Stimulated activated CD4-positive, alpha-beta T cell treated with anti-CD3 and anti-CD28 coated beads, Interleukin-1b, Interleukin-23, amount 100 ng/mL, for 4 hours (primary cell): Measurements from ENCODE around the gene ZNF189.
"Not testable (repeated sequence)": the region's sequence is repeated elsewhere in the genome, so short reads cannot be mapped to it uniquely, and the experiment has no call there.

ENCODE experiments used
- DNase-seq, 2 donors: peaks; one replicate each; pipeline ENCODE4 v3.0.0-alpha.2; 2020; ENCODE audit warnings: low read depth in 2 of 2

The ZNF189 gene

DNA sequence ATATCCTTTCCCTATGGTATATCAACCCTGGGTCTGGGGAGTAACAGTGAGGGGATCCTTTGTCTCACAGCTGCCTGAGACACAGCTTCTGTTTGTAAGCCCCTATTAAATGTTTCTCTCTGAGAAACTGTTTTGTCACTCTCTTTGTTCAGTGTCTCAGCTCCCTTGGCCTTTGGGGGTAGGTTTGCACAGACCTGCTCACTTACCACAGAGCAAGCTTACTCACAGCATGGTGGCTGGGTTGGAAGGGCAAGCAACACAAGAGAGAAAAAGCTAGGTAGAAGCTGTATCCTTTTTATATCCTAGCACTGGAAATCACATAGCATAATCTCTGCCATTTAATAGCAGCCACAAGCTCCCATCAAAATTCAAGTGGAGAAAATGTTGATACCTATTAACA lies 18.4 kb upstream of the ZNF189 start:
- no peak for DNase-seq

DNA sequence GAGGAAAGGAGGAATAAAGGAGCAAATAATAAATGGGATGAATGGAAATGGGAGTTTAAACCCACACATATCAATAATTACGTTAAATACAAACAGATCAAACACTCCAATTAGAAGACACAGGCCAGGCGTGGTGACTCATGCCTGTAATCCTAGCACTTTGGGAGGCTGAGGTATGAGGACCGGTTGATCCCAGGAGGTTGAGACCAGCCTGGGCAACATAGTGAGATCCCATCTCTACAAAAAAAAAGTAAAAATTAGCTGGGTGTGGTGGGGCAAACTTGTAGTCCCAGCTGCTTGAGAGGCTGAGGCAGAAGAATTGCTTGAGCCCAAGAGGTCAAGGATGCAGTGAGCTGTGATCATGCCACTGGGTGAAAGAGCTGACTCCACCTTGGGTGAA lies 17.5 kb upstream of the ZNF189 start:
- DNase-seq: no peak

GRCh38 chr9:101381833-101382342 lies 16.8 kb upstream of the ZNF189 start:
- DNase-seq: no peak

DNA sequence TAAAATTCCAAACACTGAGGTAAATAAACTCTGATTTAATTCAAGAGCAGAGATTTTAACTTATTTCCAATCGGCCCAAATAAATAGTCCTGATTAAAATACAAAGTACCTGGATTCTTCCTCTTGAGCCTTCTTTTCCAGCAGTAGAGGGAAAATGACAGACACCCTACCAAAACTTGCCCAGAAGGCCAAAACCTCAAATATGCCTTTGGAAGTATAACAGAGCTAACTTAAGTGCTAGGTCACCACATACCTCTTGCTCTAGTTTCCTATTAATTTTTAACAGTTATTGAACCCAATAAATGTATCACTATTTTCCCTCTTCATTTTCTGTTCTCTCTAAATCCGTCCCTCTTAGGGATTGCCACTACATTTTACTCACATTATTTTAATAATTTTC lies 15.3 kb upstream of the ZNF189 start:
- DNase-seq: no peak

DNA sequence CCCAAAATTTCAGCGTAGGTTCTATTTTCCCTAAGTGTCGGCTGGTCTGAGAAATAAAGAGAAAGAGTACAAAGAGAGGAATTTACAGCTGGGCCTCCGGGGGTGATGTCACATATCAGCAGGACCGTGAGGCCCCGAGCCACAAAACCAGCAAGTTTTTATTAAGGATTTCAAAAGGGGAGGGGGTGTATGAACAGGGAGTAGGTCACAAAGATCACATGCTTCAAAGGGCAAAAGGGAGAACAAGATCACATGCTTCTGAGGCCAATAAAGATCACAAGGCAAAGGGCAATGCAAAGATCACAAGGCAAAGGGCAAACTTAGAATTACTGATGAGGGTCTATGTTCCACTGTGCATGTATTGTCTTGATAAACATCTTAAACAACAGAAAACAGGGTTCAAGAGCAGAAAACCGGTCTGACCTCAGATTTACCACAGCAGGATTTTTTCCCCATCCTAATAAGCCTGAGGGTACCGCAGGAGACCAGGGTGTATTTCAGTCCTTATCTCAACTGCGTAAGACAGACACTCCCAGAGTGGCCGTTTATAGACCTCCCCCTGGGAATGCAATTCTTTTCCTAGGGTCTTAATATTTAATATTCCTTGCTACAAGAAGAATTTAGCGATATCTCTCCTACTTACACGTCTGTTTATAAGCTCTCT lies 13.6 kb upstream of the ZNF189 start, which contains the start of gene BAAT:
Gene BAAT (minus strand): TSS at position 134 of the 664 bp plus-strand sequence. CDS start 13,602 bp downstream, outside the sequence.
- DNase-seq: not testable (repeated sequence)

DNA sequence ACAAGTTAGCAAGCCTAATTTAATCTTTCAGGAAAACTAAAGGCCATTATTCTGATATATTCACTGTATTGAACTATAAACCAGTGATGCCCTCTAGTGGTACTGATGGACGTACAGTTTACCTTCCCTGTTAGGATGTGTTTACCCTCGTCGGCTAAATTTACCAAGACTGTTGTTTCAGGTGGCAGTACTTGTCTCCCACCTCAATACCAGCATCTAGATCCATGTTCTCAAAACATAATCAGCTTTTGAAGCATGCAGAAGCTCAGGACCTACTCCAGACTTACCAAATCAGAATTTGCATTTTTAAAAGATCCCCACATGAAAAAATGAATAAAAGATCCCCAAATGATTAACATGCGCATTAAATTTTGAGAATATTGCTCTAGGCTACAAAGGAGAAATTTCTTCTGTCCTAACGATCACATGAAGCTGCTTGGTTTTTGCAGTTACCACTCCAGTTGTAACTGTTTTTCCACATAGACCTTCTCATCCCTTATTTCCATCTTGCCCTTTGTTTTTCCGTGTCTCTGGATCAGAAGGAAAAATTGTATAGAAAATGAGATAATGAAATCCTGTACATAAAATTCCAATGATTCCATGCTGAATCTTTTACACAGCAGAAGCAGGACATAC lies 10.7 kb upstream of the ZNF189 start:
- no peak for DNase-seq

DNA sequence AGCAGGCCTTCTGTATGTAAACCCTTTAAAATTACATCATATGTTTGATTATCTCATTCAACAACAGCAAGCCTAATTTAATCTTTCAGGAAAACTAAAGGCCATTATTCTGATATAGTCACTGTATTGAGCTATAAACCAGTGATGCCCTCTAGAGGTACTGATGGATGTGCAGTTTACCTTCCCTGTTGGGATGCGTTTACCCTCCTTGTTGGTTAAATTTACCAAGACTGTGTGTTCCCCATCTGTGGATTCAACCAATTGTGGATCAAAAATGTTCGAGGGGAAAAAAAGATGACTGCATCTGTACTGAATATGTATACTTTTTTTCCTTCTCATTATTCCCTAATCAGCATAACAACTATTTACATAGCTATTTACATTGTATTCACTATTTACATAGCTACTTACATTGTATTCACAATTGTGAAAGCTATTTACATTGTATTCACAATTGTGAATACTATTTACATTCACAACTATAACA lies 10.1 kb upstream of the ZNF189 start:
- no peak for DNase-seq

- DNase-seq: no peak
Observed at GRCh38 chr9:101393135-101393534, 5.5 kb upstream of the ZNF189 start.

- DNase-seq: no peak
Observed at GRCh38 chr9:101394687-101395086, 4.0 kb upstream of the ZNF189 start.

GRCh38 chr9:101397746-101398067 lies 944 bp upstream of the ZNF189 start:
- no peak for DNase-seq

DNA sequence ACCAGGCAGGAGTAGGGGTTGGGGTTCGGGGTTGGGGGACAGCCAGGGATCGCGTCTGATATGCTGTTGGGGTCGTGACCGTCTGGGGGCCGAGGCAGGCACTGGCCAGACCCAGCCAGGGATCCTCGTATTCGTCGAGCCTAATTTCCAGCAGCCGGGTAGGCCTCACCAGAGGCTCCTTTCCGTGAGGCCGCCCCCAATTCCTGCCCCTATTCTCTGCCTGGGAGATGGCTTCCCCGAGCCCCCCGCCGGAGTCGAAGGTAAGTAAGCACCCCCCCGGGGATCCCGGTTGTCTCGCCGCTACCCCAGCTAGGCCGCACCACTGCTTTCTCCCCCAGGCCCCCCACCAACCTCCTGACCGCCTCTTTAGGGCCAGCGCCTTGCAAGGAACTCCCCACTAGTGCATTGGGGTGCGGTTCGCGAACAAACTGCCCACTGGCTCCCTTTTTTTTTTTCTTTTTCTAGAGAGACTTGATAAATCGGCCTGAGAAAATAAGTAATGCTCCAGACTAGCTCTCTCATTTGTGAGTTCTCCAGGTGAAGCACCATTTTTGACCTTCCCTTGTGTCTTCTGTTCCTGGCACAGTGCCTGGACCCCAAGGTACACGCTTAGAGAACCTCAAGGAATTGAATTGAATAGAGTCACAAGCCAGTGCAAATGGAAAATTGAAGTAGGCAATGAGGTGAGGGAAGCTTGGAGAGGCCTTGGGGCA lies 435 bp downstream of the ZNF189 start:
- DNase-seq: no peak

DNA sequence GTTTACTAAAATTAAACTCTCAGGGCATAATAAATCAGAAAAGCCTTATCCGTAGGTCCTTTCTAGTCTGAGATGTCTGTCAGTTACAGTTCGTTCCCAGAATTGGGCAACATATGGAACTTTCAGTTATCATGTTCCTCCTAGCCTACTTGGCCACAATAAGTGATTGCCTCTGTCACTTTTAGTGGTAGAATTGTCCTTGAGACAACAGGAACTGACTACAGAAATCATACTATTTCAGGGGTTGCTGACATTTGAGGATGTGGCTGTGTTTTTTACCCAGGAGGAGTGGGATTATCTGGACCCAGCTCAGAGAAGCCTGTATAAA lies 956 bp downstream of the ZNF189 start:
- DNase-seq: no peak

GRCh38 chr9:101400120-101400519 lies 1.5 kb downstream of the ZNF189 start:
- DNase-seq: no peak

GRCh38 chr9:101403516-101404285 lies 5.0 kb downstream of the ZNF189 start:
- no peak for DNase-seq

GRCh38 chr9:101408374-101409078 lies 9.9 kb downstream of the ZNF189 start:
- no peak for DNase-seq

DNA sequence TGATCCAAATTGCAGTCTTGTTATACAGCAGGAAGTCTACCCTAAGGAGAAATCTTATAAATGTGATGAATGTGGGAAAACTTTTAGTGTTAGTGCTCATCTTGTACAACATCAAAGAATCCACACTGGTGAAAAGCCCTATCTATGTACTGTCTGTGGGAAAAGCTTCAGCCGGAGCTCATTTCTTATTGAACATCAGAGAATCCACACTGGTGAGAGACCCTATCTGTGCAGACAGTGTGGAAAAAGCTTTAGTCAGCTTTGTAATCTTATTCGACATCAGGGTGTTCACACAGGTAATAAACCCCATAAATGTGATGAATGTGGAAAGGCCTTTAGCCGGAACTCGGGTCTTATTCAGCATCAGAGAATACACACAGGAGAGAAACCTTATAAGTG lies 10.4 kb downstream of the ZNF189 start:
- no peak for DNase-seq

DNA sequence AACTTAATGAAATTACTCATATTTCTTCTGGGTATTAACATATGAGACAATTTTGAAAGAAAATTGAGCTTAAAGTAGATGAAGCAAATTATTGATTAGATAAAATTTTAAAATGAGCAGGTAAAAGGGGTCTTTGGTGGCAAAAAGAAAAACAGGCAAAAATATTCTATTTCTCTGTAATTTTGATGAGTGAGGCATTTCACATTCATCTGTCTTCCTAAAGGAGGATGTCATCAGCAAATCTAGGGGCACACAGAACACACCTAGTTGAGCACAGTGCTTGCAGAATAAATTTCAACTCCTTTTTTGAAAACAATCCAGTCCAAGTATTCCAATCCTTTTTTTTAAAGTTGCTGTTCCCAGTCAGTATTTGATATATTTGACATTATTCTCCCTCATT lies 16.2 kb downstream of the ZNF189 start:
- DNase-seq: no peak

DNA sequence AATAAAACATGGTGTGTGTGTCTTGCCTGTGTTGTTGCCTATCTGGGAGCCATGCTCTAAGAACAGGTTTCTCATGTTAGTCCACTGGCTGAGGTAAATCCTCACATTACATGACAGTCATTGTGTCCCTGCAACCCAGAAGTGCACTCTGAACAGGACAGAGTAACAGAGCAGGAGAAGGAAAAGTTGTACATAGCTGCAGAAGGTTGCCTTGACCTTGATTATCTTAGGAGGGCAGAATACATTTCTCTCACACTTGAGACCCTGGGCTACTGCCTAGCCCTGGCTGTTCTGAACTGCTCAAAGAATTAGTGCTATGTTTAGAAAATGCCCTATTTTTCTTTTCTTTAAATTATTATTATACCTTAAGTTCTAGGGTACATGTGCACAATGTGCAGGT lies 16.9 kb downstream of the ZNF189 start:
- DNase-seq: no peak

DNA sequence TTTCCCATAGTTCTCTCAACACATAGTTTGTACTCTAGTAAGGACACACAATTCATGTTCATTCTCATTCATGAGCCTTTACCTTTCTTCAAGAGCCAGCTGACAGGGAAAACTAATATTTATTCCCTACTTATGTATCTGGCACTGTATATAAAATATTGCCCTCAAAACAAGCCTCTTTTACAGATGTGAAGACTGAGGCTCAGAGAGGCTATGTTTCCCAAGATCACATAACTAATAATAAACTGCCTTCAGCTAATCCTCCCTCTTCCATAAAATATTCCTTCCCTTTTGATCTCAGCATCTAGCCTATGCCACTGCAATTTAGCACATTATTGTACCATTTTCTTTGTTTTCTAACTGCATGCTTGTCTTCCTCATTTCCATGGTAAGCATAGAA lies 18.7 kb downstream of the ZNF189 start:
- DNase-seq: no peak

- no peak for DNase-seq
Observed at GRCh38 chr9:101417977-101418376, 19.3 kb downstream of the ZNF189 start.
